Airway epithelial cell (primary cell): Measurements from ENCODE around the gene CHCHD10. TPM values are rescaled to one million over a fixed set of nuclear protein-coding genes. Genes with fewer than 3 reads are reported as not detected.

Experiments
- total RNA-seq: library from RNA; depleted of rRNA; stranded (reverse); fragments of >200 nt; gene quantifications from 2 replicates; pipeline ENCODE4 v1.2.3, GENCODE V29; 2015

CHCHD10 gene
- 0.98 and 7.2 TPM in 2 replicates for total RNA-seq

DNA sequence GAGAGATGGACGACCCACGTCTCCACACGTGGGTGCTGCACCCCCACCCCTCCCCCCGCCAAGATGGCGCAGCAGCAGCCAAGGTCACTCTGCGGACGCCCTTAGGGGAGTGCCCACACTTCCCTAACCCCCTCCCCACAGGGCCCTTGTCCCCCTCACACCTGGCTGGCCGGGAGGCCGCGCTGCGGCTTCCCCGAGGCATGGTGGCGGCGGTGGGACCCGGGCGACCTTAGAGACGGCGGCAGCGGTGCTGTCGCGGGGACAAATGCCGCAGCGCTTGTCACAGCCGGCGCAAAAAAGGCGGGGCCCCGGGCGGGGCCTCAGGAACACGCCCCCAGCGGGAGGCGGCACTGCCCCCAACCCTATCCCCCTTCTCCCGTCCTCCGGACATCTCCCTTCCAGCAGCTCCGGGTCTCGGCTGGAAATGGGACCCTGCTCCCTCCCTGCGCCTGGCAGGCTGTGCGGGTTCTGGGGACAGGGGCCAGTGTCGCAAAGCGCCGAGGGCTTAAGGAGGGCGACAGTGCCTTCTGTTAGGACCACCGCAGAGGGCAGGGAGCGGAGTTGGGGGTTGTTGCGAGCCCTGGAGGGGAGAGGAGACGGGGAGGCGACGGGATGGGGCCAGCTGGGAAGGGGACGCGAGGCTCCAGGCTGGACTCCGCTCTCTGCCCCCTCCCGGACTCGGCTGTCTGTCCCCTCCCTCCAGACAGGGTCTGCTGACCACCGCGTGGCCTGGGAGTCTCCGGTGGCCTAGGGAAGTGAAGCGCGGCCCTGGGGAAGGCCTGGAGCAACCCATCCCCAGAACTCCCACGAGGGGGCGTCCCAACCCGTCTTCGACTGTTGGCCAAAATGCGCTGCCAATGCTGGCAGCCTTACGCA, at the start of gene CHCHD10:
TSS of gene CHCHD10 (minus strand) at position 300 of the 876 bp plus-strand sequence. CDS start at position 202, 98 bp downstream.

DNA sequence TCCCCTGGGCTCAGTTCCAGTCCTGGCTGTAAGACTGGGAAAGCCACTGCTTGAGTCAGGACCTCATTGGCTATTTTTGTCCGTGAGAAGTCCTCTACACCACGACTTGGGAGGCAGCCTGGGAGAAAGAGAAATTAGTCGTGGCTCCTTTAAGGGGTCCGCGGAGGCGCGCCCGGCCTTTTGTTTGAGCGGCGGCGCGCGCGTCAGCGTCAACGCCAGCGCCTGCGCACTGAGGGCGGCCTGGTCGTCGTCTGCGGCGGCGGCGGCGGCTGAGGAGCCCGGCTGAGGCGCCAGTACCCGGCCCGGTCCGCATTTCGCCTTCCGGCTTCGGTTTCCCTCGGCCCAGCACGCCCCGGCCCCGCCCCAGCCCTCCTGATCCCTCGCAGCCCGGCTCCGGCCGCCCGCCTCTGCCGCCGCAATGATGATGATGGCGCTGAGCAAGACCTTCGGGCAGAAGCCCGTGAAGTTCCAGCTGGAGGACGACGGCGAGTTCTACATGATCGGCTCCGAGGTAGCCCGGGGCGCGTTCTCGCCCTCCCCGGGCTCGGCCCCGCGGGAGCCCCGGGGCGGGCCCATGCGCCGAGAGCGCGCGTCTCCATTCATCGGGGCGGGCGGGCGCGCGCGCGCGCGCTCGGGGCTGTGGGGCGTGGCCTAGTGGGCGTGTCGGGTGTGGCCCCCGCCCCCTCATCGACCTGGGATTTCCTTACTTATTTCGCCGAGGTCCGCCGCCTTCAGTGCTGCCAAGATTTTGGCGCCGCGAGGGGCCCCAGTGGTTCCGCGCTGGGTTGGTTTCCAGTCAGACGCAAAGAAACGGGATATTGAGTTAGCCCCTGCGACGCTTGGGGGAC, 19.2 kb upstream of the CHCHD10 start, which contains the start of gene SMARCB1:
TSS of gene SMARCB1 (plus strand) at position 215 of the 848 bp plus-strand sequence. CDS start at position 419, 204 bp downstream.

DNA sequence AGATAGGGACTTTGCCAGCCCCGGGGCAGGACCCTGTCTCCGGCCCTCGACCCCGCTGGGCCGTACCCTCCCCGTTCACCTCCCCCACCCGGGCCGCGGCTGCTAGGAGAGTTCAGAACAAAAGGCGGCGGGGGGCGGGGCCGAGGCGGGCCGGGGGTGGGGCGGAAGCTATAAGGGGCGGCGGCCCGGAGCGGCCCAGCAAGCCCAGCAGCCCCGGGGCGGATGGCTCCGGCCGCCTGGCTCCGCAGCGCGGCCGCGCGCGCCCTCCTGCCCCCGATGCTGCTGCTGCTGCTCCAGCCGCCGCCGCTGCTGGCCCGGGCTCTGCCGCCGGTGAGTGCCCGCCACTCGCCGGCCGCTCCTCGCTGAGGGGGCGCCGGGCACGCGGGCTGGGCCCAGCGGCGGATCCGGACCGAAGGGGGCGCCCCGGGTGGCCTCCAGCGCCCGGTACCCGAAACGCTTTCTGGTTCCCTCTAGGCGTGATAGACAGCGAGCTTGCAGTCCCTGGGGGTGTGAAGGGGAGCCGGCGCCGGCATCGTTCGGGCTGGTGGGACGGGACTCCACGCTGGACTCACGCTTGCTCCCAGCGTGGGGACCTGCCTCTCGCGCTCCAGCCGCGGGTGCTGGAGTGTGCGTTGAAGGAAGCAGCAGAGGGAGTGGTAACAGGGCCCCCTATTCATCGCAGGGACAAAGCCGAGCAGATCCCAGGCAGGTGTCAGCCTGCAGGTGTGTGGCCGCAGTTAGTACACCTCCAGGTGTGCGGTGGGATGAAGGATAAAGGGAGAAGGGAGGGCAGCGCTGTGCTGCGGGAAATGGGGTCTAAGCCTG, 5.1 kb upstream of the CHCHD10 start, which contains the start of gene MMP11:
TSS of gene MMP11 (plus strand) at position 201 of the 825 bp plus-strand sequence. CDS start at position 223, 22 bp downstream.

DNA sequence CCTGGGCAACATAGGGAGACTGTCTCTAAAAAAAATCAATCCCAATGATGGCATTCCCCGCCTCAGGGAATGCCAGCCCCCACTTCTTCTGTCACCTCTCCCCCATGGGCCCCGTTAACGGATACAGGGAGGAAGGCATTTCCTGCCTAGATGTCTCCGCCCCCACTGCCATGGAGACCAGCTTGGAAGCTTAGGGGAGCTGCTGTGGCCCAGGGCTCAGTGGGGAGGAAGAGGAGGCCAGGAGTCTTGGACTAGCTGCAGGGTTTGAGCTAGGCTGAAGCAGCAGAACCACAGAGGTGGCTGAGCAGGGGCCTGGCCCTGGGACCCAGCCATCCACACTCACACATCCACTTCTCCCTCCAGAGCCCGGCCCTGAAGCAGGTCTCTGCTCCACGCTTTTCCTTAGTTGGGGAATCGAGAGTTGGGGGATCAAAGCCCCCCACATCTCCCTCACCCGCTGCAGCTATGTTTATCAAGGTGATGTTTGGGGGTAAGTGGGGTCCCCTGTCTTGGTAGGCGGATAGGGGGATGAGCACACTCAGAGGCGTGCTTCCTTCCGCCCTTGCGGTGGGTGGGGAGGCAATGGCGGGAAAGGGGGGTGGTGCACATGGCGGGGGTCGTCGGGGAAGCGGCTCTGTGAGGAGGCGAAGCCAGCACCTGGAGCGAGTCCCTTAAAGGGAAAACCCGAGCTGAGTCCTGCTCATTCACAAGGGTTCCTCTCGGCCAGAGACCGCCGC, 4.8 kb downstream of the CHCHD10 start, which contains the start of gene C22orf15:
TSS of gene C22orf15 (plus strand) at position 149 of the 737 bp plus-strand sequence. CDS start at position 466, 317 bp downstream.

DNA sequence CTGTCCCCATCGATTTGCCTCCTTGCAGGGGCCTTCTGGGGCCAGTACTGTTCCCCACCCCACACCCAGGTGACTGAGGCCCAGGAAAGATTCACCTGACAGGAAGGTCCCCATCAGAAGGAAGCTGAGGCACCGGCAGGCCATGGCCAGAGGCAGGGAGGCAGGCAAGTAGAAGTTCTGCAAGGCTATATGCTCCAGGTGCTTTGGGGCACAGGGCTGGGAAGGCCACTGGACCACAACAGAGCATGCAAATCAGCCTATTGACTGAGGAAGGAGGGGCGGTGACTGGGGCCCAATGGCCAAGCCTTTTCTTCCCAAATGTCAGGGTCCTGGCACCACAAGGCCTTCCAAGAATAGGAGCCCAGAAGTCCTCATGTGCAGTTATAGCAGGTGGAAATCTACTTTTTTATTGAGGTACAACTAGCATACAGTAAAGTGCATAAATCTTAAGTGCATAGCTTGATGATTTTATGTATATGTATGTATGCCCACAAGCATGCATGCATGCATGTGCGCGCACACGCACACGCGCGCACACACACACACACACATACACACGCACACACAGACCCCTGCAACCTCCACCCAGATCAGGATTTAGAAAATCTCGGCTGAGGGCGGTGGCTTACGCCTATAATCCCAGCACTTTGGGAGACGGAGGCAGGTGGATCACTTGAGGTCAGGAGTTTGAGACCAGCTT, 13.4 kb downstream of the CHCHD10 start, which contains the start of gene VPREB3:
TSS of gene VPREB3 (minus strand) at position 206 of the 700 bp plus-strand sequence. CDS start at position 144, 62 bp downstream.

DNA sequence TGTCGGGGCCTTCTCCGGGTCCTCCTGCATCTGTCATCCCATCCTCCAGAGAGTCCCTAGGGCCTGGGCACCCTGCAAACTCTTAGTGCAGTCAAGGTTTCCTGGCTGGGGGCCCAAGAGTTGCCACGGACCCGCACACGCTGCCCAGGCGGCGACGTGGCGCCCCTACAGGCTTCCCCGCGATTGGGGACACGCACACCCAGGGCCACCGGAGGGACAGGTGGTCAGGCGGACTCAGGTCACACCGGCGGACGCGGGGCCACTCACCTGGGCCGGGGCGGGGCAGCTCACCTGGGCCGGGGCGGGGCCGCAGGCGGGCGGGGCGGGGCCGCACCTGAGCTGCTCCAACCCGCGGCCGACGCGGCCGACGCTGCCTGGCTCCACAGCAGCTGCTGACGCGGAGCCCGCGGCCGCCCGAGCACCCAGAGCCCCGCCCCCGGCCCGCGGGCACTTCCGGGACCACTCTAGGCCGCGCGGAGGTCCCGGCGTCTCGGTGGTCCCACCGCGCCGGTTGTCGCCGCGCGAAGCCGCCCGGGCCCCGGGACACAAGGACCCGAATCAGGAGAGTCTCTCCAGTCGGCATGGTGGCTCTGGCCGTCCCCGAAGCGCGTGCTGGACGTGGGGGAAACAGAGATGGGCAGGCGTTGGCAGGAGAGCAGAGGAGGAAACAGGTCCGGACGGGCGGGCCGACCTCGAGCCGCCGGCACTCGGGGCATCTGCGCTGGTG, 16.9 kb downstream of the CHCHD10 start, which contains the start of gene ZNF70:
TSS of gene ZNF70 (minus strand) at position 399 of the 727 bp plus-strand sequence. CDS start 5,972 bp downstream, outside the sequence.

Other genes starting within 250 kb of the CHCHD10 start
- not detected in 2 replicates for gene IGLL1, start 187.7 kb downstream of the CHCHD10 start, total RNA-seq
- not detected in 2 replicates for gene DRICH1, start 135.7 kb downstream of the CHCHD10 start, total RNA-seq
- gene RGL4, start 77.0 kb downstream of the CHCHD10 start, total RNA-seq: not detected in 2 replicates
- gene ZNF70, start 16.9 kb downstream of the CHCHD10 start, total RNA-seq: 1.4 and 1.6 TPM in 2 replicates
- gene VPREB3, start 13.5 kb downstream of the CHCHD10 start, total RNA-seq: not detected in 2 replicates
- gene C22orf15, start 5.0 kb downstream of the CHCHD10 start, total RNA-seq: 0.35 TPM in 1 of 2 replicates, not detected in the other
- gene MMP11, start 4.9 kb upstream of the CHCHD10 start, total RNA-seq: 0.46 and 1.3 TPM in 2 replicates
- gene SMARCB1, start 19.0 kb upstream of the CHCHD10 start, total RNA-seq: 89.9 and 90.7 TPM in 2 replicates
- 1.4 and 2.8 TPM in 2 replicates for gene DERL3, start 71.0 kb upstream of the CHCHD10 start, total RNA-seq
- gene SLC2A11, start 89.9 kb upstream of the CHCHD10 start, total RNA-seq: 4.1 and 10.6 TPM in 2 replicates
- 1,048 and 1,082 TPM in 2 replicates for gene MIF, start 126.4 kb upstream of the CHCHD10 start, total RNA-seq
- gene GSTT2B, start 193.2 kb upstream of the CHCHD10 start, total RNA-seq: 0.99 and 2.1 TPM in 2 replicates
- gene DDTL, start 198.9 kb upstream of the CHCHD10 start, total RNA-seq: not detected in 2 replicates
- gene DDT, start 206.5 kb upstream of the CHCHD10 start, total RNA-seq: 130 and 138 TPM in 2 replicates
- not detected in 2 replicates for gene GSTT2, start 212.2 kb upstream of the CHCHD10 start, total RNA-seq
- gene GSTT4, start 237.5 kb upstream of the CHCHD10 start, total RNA-seq: not detected in 2 replicates
- 24.2 and 28.4 TPM in 2 replicates for gene CABIN1, start 243.3 kb upstream of the CHCHD10 start, total RNA-seq